GM21381 (cell line): ENCODE data around the gene FAM162B.
"Not testable (repeated sequence)": the region's sequence is repeated elsewhere in the genome, so short reads cannot be mapped to it uniquely, and the experiment has no call there.

ENCODE experiments used
- ATAC-seq: cut with Tn5 transposase; IDR thresholded peaks from one replicate; pipeline ENCODE4 v1.9.1; 2021; ENCODE audit warnings: mild to moderate bottlenecking, moderate library complexity; ENCODE audit not compliant: unreplicated experiment

The FAM162B gene

GRCh38 chr6:116730513-116730912, 35.0 kb downstream of the FAM162B start:
- ATAC-seq: no peak

GRCh38 chr6:116726947-116727346, 38.6 kb downstream of the FAM162B start:
- no peak for ATAC-seq

GRCh38 chr6:116714761-116715160, 50.8 kb downstream of the FAM162B start:
- no peak for ATAC-seq

- ATAC-seq: no peak
Measured at GRCh38 chr6:116714296-116714695, 51.2 kb downstream of the FAM162B start.

GRCh38 chr6:116705917-116706316, 59.6 kb downstream of the FAM162B start:
- ATAC-seq: no peak

GRCh38 chr6:116703888-116704287, 61.6 kb downstream of the FAM162B start:
- ATAC-seq: not testable (repeated sequence)
